Measurements from ENCODE around the gene EVX2. TPM values are rescaled to one million over a fixed set of nuclear protein-coding genes. Genes with fewer than 3 reads are reported as not detected.
A peak's percentile ranks its signal among the peaks of the same experiment; 100 is the strongest.

The EVX2 gene
- total and polyA plus RNA-seq, 2 of the 13 experiments (the other 11 are each of a cell fraction or from before 2014, with no cell fraction given) = not detected

DNA sequence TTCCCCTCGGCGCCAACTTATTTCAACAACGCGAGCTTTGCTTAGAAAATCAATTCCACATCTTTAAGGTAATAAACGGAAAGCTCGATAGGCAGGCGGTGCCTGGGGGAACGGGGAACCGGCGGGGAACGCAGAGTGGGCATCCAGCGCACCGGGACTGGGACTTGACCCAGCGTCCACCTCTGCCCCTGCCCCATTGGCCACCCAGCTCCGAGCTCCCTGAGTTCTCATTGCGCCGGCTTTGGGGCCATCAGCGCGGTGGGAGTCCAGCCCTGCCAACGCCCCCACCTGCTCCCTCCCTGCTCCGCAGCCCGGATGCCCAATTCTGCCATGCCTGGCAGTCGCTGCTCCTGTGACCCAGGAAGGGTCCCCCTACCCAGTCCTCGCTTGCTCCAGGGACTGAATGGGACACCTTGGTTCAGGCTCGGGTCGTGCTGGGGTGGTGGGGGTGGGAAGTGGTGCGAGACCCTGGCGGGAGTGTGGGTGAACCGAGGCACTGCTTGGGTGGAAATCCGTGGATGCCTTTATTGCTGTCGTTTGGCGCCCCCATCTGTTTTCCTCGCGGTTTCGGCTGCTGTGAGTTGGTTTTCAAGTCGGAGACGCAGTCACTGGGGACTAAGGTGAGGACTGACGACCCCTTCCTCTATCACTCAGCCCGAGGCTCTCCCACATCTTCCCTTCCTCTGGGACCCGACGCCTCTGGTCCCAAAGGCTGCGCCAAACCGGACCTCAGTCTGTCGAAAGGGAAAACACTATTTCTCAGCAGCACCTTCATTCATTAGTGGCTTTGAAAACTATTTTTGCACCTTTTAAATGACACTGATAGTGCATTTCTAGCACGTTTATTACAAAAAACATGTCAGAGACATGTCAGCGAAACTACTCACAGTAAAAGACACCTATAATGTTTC, 2.4 kb upstream of the EVX2 start (continued):
- TF ChIP-seq, protein P1, sequence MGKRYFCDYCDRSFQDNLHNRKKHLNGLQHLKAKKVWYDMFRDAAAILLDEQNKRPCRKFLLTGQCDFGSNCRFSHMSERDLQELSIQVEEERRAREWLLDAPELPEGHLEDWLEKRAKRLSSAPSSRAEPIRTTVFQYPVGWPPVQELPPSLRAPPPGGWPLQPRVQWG (CRISPR knock-in tag; IDR thresholded peaks at IDR 0.05; ENCODE audit: borderline replicate concordance, low read depth) = no peak
- no peak for TF ChIP-seq TEAD2 (CRISPR knock-in tag; IDR thresholded peaks at IDR 0.05)
- TF ChIP-seq, protein P2, sequence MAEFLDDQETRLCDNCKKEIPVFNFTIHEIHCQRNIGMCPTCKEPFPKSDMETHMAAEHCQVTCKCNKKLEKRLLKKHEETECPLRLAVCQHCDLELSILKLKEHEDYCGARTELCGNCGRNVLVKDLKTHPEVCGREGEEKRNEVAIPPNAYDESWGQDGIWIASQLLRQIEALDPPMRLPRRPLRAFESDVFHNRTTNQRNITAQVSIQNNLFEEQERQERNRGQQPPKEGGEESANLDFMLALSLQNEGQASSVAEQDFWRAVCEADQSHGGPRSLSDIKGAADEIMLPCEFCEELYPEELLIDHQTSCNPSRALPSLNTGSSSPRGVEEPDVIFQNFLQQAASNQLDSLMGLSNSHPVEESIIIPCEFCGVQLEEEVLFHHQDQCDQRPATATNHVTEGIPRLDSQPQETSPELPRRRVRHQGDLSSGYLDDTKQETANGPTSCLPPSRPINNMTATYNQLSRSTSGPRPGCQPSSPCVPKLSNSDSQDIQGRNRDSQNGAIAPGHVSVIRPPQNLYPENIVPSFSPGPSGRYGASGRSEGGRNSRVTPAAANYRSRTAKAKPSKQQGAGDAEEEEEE (CRISPR knock-in tag; IDR thresholded peaks at IDR 0.05; ENCODE audit: borderline replicate concordance) = no peak
- TF ChIP-seq ARNTL (CRISPR knock-in tag; IDR thresholded peaks at IDR 0.05) = no peak
- TF ChIP-seq, protein P3, sequence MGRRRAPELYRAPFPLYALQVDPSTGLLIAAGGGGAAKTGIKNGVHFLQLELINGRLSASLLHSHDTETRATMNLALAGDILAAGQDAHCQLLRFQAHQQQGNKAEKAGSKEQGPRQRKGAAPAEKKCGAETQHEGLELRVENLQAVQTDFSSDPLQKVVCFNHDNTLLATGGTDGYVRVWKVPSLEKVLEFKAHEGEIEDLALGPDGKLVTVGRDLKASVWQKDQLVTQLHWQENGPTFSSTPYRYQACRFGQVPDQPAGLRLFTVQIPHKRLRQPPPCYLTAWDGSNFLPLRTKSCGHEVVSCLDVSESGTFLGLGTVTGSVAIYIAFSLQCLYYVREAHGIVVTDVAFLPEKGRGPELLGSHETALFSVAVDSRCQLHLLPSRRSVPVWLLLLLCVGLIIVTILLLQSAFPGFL (CRISPR knock-in tag; IDR thresholded peaks at IDR 0.05) = no peak
- peak; percentile 88 for TF ChIP-seq EZH2 (conservative IDR thresholded peaks at IDR 0.05; ENCODE audit: low read depth, low read length)
- TF ChIP-seq ZNF652 (CRISPR knock-in tag; IDR thresholded peaks at IDR 0.05; ENCODE audit: borderline replicate concordance, low read depth) = no peak
- TF ChIP-seq IKZF4 (CRISPR knock-in tag; IDR thresholded peaks at IDR 0.05; ENCODE audit: borderline replicate concordance, low read depth, not compliant biosample characterization) = no peak
- TF ChIP-seq, protein P4, sequence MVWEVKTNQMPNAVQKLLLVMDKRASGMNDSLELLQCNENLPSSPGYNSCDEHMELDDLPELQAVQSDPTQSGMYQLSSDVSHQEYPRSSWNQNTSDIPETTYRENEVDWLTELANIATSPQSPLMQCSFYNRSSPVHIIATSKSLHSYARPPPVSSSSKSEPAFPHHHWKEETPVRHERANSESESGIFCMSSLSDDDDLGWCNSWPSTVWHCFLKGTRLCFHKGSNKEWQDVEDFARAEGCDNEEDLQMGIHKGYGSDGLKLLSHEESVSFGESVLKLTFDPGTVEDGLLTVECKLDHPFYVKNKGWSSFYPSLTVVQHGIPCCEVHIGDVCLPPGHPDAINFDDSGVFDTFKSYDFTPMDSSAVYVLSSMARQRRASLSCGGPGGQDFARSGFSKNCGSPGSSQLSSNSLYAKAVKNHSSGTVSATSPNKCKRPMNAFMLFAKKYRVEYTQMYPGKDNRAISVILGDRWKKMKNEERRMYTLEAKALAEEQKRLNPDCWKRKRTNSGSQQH (CRISPR knock-in tag; IDR thresholded peaks at IDR 0.05; ENCODE audit: low read depth) = 0 out of 2 replicates have a peak, but pooled peaks have one; percentile 45
- TF ChIP-seq ERF (CRISPR knock-in tag; IDR thresholded peaks at IDR 0.05) = 0 out of 2 replicates have a peak, but pooled peaks have one; percentile 42
- no peak for TF ChIP-seq ZNF850 (CRISPR knock-in tag; conservative IDR thresholded peaks at IDR 0.05)
- TF ChIP-seq, protein P5, sequence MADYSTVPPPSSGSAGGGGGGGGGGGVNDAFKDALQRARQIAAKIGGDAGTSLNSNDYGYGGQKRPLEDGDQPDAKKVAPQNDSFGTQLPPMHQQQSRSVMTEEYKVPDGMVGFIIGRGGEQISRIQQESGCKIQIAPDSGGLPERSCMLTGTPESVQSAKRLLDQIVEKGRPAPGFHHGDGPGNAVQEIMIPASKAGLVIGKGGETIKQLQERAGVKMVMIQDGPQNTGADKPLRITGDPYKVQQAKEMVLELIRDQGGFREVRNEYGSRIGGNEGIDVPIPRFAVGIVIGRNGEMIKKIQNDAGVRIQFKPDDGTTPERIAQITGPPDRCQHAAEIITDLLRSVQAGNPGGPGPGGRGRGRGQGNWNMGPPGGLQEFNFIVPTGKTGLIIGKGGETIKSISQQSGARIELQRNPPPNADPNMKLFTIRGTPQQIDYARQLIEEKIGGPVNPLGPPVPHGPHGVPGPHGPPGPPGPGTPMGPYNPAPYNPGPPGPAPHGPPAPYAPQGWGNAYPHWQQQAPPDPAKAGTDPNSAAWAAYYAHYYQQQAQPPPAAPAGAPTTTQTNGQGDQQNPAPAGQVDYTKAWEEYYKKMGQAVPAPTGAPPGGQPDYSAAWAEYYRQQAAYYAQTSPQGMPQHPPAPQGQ (CRISPR knock-in tag; IDR thresholded peaks at IDR 0.05; ENCODE audit: borderline replicate concordance) = no peak
- TF ChIP-seq, protein P6, sequence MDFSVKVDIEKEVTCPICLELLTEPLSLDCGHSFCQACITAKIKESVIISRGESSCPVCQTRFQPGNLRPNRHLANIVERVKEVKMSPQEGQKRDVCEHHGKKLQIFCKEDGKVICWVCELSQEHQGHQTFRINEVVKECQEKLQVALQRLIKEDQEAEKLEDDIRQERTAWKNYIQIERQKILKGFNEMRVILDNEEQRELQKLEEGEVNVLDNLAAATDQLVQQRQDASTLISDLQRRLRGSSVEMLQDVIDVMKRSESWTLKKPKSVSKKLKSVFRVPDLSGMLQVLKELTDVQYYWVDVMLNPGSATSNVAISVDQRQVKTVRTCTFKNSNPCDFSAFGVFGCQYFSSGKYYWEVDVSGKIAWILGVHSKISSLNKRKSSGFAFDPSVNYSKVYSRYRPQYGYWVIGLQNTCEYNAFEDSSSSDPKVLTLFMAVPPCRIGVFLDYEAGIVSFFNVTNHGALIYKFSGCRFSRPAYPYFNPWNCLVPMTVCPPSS (IDR thresholded peaks at IDR 0.05) = no peak
- TF ChIP-seq RNF2 (conservative IDR thresholded peaks at IDR 0.05; ENCODE audit: low read depth) = 0 out of 2 replicates have a peak, but pooled peaks have one; percentile 57
- TF ChIP-seq, protein P7, sequence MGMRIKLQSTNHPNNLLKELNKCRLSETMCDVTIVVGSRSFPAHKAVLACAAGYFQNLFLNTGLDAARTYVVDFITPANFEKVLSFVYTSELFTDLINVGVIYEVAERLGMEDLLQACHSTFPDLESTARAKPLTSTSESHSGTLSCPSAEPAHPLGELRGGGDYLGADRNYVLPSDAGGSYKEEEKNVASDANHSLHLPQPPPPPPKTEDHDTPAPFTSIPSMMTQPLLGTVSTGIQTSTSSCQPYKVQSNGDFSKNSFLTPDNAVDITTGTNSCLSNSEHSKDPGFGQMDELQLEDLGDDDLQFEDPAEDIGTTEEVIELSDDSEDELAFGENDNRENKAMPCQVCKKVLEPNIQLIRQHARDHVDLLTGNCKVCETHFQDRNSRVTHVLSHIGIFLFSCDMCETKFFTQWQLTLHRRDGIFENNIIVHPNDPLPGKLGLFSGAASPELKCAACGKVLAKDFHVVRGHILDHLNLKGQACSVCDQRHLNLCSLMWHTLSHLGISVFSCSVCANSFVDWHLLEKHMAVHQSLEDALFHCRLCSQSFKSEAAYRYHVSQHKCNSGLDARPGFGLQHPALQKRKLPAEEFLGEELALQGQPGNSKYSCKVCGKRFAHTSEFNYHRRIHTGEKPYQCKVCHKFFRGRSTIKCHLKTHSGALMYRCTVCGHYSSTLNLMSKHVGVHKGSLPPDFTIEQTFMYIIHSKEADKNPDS (CRISPR knock-in tag; IDR thresholded peaks at IDR 0.05) = no peak
- TF ChIP-seq GLI4 (CRISPR knock-in tag; IDR thresholded peaks at IDR 0.05; ENCODE audit: borderline replicate concordance) = no peak
- TF ChIP-seq ZNF768 (CRISPR knock-in tag; IDR thresholded peaks at IDR 0.05) = no peak

Data from HepG2 (cell line).